Right kidney (tissue), 1 donor: ENCODE data around the gene PCDHGA7.
"Not testable (repeated sequence)": the region's sequence is repeated elsewhere in the genome, so short reads cannot be mapped to it uniquely, and the experiment has no call there.

ENCODE experiments used
- DNase-seq: peaks from one replicate; pipeline ENCODE4 v3.0.0-alpha.2; 2016

Gene PCDHGA7

GRCh38 chr5:141427783-141428426, 45.4 kb downstream of the PCDHGA7 start:
- no peak for DNase-seq

- no peak for DNase-seq
Observed at GRCh38 chr5:141430332-141431113, 48.0 kb downstream of the PCDHGA7 start, which contains the start of gene PCDHGA12. Gene PCDHGA12, plus strand, starts transcription at chr5:141430507. Its CDS starts 253 bp downstream, at chr5:141430760.

GRCh38 chr5:141431286-141431685, 48.7 kb downstream of the PCDHGA7 start:
- no peak for DNase-seq

GRCh38 chr5:141432308-141432707, 49.8 kb downstream of the PCDHGA7 start:
- DNase-seq = not testable (repeated sequence)

- not testable (repeated sequence) for DNase-seq
Observed at GRCh38 chr5:141432726-141433125, 50.2 kb downstream of the PCDHGA7 start.

GRCh38 chr5:141434006-141434405, 51.5 kb downstream of the PCDHGA7 start:
- no peak for DNase-seq
